HG03342 (cell line): ENCODE results near the gene PAFAH1B1.

ENCODE experiments used
- ATAC-seq: cut with Tn5 transposase; IDR thresholded peaks from one replicate; pipeline ENCODE4 v1.9.1; 2021; ENCODE audit warnings: mild to moderate bottlenecking, moderate library complexity; ENCODE audit not compliant: unreplicated experiment

Gene PAFAH1B1

GRCh38 chr17:2701161-2701995 is 107.9 kb downstream of the PAFAH1B1 start:
- no peak for ATAC-seq

- ATAC-seq, result no peak
Measured at GRCh38 chr17:2701996-2702741, 108.7 kb downstream of the PAFAH1B1 start.

- ATAC-seq, result no peak
Measured at GRCh38 chr17:2703181-2703580, 109.7 kb downstream of the PAFAH1B1 start.

GRCh38 chr17:2703606-2704005 is 110.2 kb downstream of the PAFAH1B1 start:
- ATAC-seq, result no peak

GRCh38 chr17:2704031-2704889 is 110.8 kb downstream of the PAFAH1B1 start:
- no peak for ATAC-seq

GRCh38 chr17:2704890-2705248 is 111.4 kb downstream of the PAFAH1B1 start:
- no peak for ATAC-seq

- ATAC-seq, result no peak
Measured at GRCh38 chr17:2705263-2705662, 111.8 kb downstream of the PAFAH1B1 start.

- ATAC-seq, result no peak
Measured at GRCh38 chr17:2705888-2706795, 112.7 kb downstream of the PAFAH1B1 start.

GRCh38 chr17:2706911-2707510 is 113.6 kb downstream of the PAFAH1B1 start:
- ATAC-seq, result no peak

DNA sequence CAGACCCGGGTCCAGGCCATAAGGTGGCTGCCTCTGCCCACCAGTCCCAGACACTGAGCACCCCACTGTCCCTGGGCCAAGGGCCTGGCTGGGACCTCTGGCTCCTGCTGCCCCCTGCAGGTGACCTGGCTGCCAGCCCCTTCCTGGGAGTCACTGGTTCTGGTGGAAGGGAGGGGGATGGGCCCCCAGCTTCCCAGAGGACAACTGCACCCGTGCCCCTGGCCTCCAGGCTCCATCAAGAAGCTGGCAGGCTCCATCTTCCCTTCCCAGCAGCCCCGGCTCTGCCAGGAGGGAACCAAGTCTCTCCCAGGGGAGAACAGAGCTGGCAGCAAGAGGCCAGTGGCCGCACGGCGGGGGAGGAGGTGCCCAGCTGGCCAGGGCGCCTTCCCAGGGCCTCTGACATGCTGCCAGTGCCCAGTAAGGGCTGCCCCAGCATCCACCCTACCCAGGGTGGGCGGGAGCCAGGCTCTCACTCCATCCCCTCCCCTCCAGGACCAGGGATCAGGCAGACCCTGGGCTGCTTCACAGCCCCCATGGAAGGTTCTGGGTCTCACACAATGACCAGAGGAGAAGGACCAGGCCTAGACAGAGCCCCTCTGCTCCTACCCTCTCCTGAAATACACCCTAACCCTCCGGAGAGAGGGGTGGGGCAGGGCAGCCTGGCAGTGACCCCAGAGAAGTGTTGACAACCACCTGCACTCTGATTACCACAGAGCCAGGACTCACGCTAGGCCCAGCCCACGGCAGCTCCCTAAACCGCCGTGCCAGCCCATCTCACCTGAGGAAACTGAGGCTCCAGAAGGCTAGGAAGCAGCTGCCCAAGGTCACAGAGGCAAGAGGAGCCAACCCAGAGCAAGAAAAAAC is 114.5 kb downstream of the PAFAH1B1 start:
- no peak for ATAC-seq

DNA sequence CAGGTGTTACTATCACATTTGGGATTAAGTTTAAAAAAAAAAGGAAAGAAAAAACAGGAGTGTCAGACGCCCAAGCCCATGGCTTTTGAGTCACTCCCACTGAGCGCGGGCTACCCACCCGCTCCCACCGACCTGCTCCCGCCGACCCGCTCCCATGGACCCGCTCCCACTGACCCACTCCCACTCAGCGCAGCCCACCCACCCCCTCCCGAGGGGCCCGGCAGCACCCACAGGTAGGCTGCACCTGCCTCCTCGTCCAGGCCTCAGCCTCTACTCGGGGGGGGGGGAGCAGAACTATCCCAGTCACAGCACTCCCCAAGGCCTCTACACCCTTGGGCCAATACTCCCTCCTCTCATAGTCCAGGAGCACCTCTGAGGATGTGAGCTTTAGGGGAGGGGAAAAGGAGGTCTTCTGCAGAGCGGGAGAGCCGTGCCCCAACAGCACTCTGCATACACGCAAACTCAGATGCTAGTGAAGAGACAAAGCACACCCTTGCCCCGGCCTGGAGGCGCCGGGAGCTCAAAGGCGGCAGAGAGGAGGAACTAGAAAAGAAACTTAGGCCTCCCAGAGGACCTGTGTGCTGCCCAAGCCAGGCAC is 115.2 kb downstream of the PAFAH1B1 start:
- ATAC-seq, result no peak

DNA sequence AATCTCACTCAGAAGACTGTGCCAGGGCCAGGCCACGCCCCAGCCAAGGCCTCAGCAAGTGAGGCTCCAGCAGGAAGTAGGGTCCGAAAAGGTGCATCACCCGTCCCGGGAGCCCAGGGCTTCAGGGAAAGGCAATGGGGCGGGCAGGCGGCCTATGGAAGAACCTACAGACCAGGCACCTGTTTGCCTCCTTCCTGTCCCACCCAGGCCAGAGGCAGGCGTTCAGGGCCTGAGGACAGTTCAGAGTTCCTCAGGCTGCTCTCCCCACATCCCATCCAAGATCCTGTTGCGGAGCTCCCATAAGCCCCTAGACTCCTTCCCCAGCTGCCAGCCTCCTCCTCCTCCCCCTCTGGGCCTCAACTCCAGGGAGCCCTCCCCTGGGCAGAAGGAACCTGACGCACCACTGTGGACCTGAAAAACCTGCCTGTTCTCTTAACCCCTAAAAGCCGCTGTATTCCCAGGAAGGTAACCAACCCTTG is 115.8 kb downstream of the PAFAH1B1 start:
- ATAC-seq, result no peak

DNA sequence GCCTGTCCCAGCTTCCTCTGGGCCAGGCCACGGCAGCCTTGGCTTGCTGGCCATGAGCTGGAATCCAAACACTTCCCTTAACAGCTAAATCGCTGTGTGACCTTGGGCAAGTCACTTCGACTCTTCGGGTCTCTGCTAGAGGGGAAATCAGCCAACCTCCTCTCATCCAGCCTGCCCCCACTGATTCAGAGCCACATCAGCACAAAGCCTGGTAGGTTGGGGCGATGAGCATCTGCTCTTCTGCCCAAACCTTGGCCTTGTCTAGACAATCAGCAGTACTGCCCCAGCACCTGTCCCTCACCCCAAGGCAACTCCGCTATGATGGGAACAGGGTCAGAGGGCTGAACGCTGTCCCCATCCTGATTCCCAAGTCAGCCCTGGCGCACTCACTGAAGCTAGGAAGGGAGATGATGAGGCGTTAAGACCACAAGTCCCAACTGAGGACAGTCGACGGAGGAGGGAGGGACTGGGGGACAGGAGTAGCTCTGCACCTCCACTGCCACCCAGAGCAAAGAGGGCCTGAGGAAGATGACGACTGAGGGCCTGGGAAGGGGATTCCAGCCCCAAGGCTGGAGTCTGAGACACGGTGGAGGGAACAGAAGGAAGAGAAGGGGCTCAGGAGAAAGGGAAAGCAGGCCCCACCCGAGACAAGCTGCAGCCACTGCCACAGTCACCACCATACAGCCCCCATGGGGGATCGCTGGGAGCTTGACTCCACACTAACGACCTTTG is 116.8 kb downstream of the PAFAH1B1 start:
- ATAC-seq, result no peak

DNA sequence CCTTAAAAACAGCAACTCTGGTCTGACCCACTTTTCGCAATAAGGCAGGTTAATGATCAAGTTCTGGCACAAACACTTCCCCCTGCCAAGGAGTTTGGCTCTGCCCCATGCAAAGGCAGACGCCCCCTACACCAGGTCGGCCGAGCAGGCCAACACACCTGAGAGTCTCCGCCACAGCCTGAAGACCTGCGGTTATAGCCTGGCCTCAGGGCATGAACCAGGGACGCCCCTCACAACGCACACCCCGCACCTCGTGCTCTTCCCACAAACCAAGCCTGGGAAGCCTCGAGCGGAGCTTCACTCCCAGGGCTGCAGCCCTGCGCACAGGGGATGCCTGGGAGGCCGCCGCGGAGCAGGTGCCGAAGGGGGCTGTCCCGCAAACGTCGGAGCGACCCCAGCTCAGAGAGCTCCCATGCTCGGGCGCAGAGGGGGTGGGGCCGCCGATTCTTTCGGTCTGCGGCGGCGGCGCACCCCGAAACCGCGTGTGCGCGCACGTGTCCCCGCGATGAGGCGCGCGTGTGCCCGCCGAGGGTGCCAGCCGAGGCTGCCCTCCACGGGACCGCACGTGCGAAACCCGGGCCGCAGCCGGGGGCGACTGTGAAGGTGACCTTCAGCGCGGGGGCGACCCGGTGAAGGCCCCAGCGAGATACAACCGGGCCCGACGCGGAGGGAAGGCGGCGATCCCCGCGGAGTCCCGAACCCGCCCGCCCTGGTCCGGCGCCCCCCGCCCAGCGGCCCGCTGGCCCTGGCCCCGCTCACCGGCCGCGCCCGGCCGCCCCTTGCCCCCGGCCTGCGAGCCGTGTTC is 117.6 kb downstream of the PAFAH1B1 start:
- ATAC-seq, result peak; percentile 22

- peak; percentile 65 for ATAC-seq
Measured at GRCh38 chr17:2711608-2712299, 118.3 kb downstream of the PAFAH1B1 start, which contains the start of gene CLUH. CLUH (minus strand) TSS chr17:2711764; CDS start chr17:2711661, 103 bp downstream.
